AG10803 (cell line): ENCODE measurements around the gene SSH2.
"Not testable (repeated sequence)": the region's sequence is repeated elsewhere in the genome, so short reads cannot be mapped to it uniquely, and the experiment has no call there.

Source experiments
- DNase-seq: peaks from one replicate; pipeline ENCODE4 v3.0.0; 2010; ENCODE audit warnings: low read depth
- H3K4me3 ChIP-seq: 2 replicates; pipeline ENCODE4 v1.5.1; 2011; ENCODE audit warnings: mild to moderate bottlenecking, low read length, control low read depth
- CTCF ChIP-seq: conservative IDR thresholded peaks from 2 replicates; pipeline ENCODE4 v1.5.1; 2011; ENCODE audit warnings: mild to moderate bottlenecking, low read length, control low read depth, inconsistent platforms

SSH2 gene

DNA sequence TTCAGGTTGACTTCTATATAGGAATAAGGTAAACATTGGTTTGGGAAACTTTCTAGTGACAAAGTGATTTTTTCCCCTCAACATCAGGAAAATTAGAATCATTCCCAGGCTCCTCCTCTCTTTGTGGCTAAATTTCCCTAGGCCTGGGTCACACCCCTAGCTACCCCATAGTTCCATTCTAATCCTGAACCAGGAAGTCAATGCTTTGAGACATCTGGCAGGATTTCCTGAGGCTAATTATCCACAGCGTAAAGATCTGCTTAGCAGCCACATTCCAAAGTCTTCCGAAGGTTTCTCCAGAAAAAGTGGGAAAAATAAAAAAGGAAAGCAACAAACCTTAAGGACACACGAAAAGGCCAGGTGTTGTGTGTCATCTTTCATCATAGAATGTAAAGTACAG lies 247.0 kb downstream of the SSH2 start:
- TF ChIP-seq CTCF: no peak
- no peak overlapping the region for H3K4me3 ChIP-seq
- DNase-seq: peak; percentile 29

DNA sequence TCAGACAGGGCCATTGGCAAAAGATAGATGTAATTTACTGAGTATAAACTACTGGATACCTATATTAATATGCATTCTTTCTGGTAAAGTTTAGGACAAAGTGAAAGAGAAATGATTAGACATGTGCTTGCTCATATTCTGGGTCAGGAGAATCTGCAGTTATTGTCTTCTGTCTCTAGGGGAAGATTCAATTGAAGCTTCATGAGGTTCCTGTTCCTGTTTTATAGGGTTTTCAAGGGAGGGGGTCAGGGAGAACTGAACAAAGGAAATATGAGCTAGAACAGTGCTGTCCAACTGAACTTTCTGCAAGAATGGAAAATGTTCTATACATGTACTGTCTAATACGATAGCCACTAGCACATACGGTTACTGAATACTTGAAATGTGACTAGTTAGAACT lies 248.0 kb downstream of the SSH2 start:
- peak; percentile 14; the same call in 1 of the 2 replicates for TF ChIP-seq CTCF
- H3K4me3 ChIP-seq: no peak overlapping the region
- DNase-seq: no peak

- DNase-seq: no peak
- no peak for TF ChIP-seq CTCF
- H3K4me3 ChIP-seq: no peak overlapping the region
These were observed 252.2 kb downstream of the SSH2 start for GRCh38 chr17:29677824-29678223.

DNA sequence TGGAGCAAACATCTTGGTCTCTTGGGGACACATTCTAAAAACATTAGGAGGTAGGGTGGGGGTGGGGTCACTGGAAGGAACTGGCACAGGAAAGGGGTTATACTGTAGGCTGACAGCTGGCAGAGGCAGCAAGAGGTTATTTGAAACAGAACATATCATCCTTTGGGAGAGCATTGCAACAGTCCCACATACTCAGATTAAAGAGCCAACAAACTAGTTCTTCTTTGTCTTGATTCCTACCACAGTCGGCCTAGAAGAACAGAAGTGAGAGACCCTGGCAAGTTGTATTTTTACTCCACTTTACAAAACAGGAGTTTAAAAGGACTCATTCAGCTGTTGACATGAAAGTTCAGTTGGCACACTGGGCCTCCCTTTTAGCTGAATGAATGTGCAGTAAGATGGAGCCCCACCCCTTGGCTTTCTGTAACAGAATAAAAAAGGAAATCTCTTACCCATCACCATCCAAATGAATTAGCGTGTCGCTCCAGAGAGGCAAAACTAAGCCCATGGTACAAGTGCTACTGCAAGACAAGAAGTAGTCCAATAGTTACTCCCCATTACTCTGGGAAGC lies 252.7 kb downstream of the SSH2 start:
- peak; percentile 58 for DNase-seq
- no peak for TF ChIP-seq CTCF

GRCh38 chr17:29675961-29676360 lies 254.1 kb downstream of the SSH2 start:
- not testable (repeated sequence) for H3K4me3 ChIP-seq, DNase-seq

More for the DNA sequence above, 252.7 kb downstream of the SSH2 start:
- no peak overlapping the region for H3K4me3 ChIP-seq

DNA sequence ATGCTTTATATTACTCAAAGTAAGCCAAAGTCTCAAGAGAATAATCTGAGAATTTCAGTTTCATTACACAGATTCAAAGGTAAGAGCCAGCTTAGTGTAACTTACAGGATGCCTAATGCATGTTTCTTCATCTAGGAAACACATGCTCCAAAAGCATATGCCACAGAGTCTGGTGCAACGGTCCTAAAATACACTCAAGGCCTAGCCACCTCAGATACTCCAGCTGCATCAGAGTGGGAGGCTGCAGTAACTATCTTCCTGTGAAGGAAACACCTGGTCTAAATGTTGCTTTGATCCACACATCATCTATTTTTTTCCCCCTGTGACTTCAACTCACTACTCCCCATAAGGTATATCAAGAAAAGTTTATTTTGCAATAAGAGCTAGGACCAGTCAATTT lies 255.7 kb downstream of the SSH2 start:
- no peak overlapping the region for H3K4me3 ChIP-seq
- no peak for DNase-seq
- TF ChIP-seq CTCF: no peak

- DNase-seq: no peak
- no peak overlapping the region for H3K4me3 ChIP-seq
- TF ChIP-seq CTCF: no peak
These were observed 258.4 kb downstream of the SSH2 start for GRCh38 chr17:29671661-29672060.

- no peak for DNase-seq
- no peak for TF ChIP-seq CTCF
- no peak overlapping the region for H3K4me3 ChIP-seq
These were observed 260.8 kb downstream of the SSH2 start for GRCh38 chr17:29669266-29669665.
